ENCODE data around the gene PARVG.

GRCh38 chr22:44165286-44165874 lies 15.3 kb upstream of the PARVG start:
- no peak for TF ChIP-seq CTCF (IDR thresholded peaks at IDR 0.05; ENCODE audit: low read length)
- no peak for TF ChIP-seq EZH2 (optimal IDR thresholded peaks at IDR 0.05; ENCODE audit: low read depth, low read length)
- TF ChIP-seq EZH2phosphoT487 (IDR thresholded peaks at IDR 0.05; ENCODE audit: low read length) = no peak
